GM12892 (cell line): ENCODE data around the gene STK16.

Experiments
- DNase-seq: peaks from one replicate; pipeline ENCODE4 v3.0.0; 2011; ENCODE audit not compliant: insufficient read length
- FAIRE-seq: peaks from 2 replicates; lab custom pipeline; 2011; peaks lifted over from hg19 to GRCh38; lab: Jason Lieb, UNC
- POLR2A ChIP-seq: IDR thresholded peaks from 2 replicates; pipeline ENCODE4 v1.6.1; 2011; ENCODE audit warnings: low read depth, low read length, control low read depth
- POLR2AphosphoS5 ChIP-seq: IDR thresholded peaks from 2 replicates; pipeline ENCODE4 v1.6.1; 2011; ENCODE audit warnings: low read depth, low read length, control low read depth
- TAF1 ChIP-seq: IDR thresholded peaks from 2 replicates; pipeline ENCODE4 v1.6.1; 2011; ENCODE audit warnings: low read depth, mild to moderate bottlenecking, control low read depth, low read length, borderline replicate concordance

The STK16 gene

GRCh38 chr2:219229305-219230058 lies 15.8 kb upstream of the STK16 start, which contains the start of the genes ANKZF1 and ATG9A:
ANKZF1 (plus strand) TSS chr2:219229806; CDS start chr2:219230258, 452 bp downstream.
ATG9A (minus strand) TSS chr2:219229636; CDS start chr2:219228024, 1,612 bp downstream.
- TF ChIP-seq POLR2AphosphoS5 (peak; percentile 68), TAF1 (peak; percentile 64; the same call in 1 of the 2 replicates), POLR2A (peak; percentile 84)
- DNase-seq (peak; percentile 99), FAIRE-seq (peak; percentile 99)

GRCh38 chr2:219230059-219230540 lies 15.2 kb upstream of the STK16 start:
- no peak for FAIRE-seq
- DNase-seq = no peak
- TF ChIP-seq POLR2AphosphoS5 (no peak), TAF1 (no peak), POLR2A (no peak)

GRCh38 chr2:219234331-219234730 lies 10.9 kb upstream of the STK16 start:
- TF ChIP-seq POLR2A (no peak), TAF1 (no peak), POLR2AphosphoS5 (no peak)
- FAIRE-seq = no peak
- DNase-seq = no peak

GRCh38 chr2:219243291-219243761 lies 2.0 kb upstream of the STK16 start:
- no peak for DNase-seq
- no peak for FAIRE-seq
- no peak for TF ChIP-seq TAF1

GRCh38 chr2:219244789-219245147 lies 511 bp upstream of the STK16 start:
- FAIRE-seq = no peak
- no peak for DNase-seq
- TF ChIP-seq TAF1 (no peak), POLR2AphosphoS5 (no peak), POLR2A (no peak)

- TF ChIP-seq POLR2AphosphoS5 = no peak
- TF ChIP-seq POLR2A = no peak
- TF ChIP-seq TAF1 = no peak
- DNase-seq (no peak), FAIRE-seq (no peak)
Observed at GRCh38 chr2:219245899-219246230, 586 bp downstream of the STK16 start.

- DNase-seq (no peak), FAIRE-seq (peak; percentile 30)
- TF ChIP-seq POLR2A (no peak), TAF1 (no peak)
Observed at GRCh38 chr2:219246559-219246958, 1.3 kb downstream of the STK16 start.

- FAIRE-seq = no peak
- DNase-seq = no peak
- TF ChIP-seq POLR2AphosphoS5 (no peak; the same call in 1 of the 2 replicates), POLR2A (no peak), TAF1 (no peak)
Observed at GRCh38 chr2:219247678-219248642, 2.7 kb downstream of the STK16 start.

- TF ChIP-seq POLR2A (peak; percentile 50; the same call in 1 of the 2 replicates), POLR2AphosphoS5 (no peak)
- DNase-seq = no peak
- no peak for FAIRE-seq
Observed at GRCh38 chr2:219248845-219249202, 3.5 kb downstream of the STK16 start.

GRCh38 chr2:219249203-219249980 lies 4.1 kb downstream of the STK16 start:
- TF ChIP-seq POLR2AphosphoS5 (peak; percentile 38; the same call in 1 of the 2 replicates), TAF1 (no peak), POLR2A (peak; percentile 51)
- DNase-seq = no peak
- peak; percentile 79 for FAIRE-seq

- DNase-seq = no peak
- no peak for FAIRE-seq
Observed at GRCh38 chr2:219250049-219250781, 4.9 kb downstream of the STK16 start.

More at GRCh38 chr2:219250049-219250781, 4.9 kb downstream of the STK16 start:
- TF ChIP-seq POLR2AphosphoS5 (no peak), POLR2A (no peak), TAF1 (no peak)
